IPS-18c (cell line): ENCODE results near the gene SMIM1.
"Not testable (repeated sequence)": the region's sequence is repeated elsewhere in the genome, so short reads cannot be mapped to it uniquely, and the experiment has no call there.

ENCODE experiments used
- H3K4me3 ChIP-seq: 2 replicates; pipeline ENCODE4 v1.7.0; 2013; ENCODE audit warnings: low read depth, mild to moderate bottlenecking, low read length, moderate library complexity; ENCODE audit not compliant: insufficient read depth
- H3K9me3 ChIP-seq: one replicate; pipeline ENCODE4 v1.6.1; 2013; ENCODE audit warnings: mild to moderate bottlenecking, low read length, moderate library complexity; ENCODE audit not compliant: control insufficient read depth, insufficient read depth

SMIM1 gene

DNA sequence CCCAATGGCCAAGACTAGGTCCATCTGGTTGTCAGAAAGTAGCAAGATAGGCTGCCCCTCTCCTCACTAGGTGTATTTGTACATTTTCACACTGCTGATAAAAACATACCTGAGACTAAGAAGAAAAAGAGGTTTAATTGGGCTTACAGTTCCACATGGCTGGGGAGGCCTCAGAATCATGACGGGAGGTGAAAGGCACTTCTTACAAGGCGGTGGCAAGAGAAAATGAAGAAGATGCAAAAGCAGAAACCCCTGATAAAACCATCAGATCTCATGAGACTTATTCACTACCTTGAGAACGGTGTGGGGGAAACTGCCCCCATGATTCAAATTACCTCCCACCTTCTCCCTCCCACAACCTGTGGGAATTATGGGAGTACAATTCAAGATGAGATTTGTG, 28.2 kb downstream of the SMIM1 start:
- H3K9me3 ChIP-seq, H3K4me3 ChIP-seq: not testable (repeated sequence)

GRCh38 chr1:3803905-3804626, 31.5 kb downstream of the SMIM1 start:
- Histone ChIP-seq H3K9me3 (peaks cover 7% of the 10 kb centered on the region), H3K4me3 (no peak overlapping the region)

- not testable (repeated sequence) for H3K4me3 ChIP-seq, H3K9me3 ChIP-seq
Measured at GRCh38 chr1:3804627-3804944, 32.0 kb downstream of the SMIM1 start.

DNA sequence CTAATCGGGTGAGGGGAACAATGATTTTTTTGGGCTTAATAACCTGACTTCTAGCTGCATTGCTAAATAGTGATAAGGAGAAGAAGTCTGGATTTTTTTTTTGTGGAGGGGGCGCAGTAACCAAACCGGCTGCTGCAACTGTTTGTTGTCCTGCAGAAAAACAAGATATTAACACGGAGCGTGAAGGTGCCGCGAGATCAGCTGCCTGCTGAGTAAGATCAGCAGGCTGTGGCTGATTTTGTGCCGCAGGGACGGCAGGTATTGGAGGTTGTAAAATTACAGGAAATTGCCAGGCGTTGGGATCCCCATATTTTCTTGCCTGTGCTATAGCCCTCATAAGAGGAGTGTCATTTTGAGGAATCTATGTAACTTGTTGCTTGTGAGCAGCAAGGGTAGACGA, 32.5 kb downstream of the SMIM1 start:
- H3K4me3 ChIP-seq, result no peak overlapping the region

GRCh38 chr1:3807769-3808168, 35.2 kb downstream of the SMIM1 start:
- peaks cover 7% of the 10 kb centered on the region for H3K9me3 ChIP-seq
- no peak overlapping the region; the same call in 1 of the 2 replicates for H3K4me3 ChIP-seq

More for the DNA sequence above, 32.5 kb downstream of the SMIM1 start:
- peaks cover 7% of the 10 kb centered on the region for H3K9me3 ChIP-seq

- Histone ChIP-seq H3K9me3 (peaks cover 7% of the 10 kb centered on the region), H3K4me3 (no peak overlapping the region)
Measured at GRCh38 chr1:3809680-3810079, 37.1 kb downstream of the SMIM1 start.

DNA sequence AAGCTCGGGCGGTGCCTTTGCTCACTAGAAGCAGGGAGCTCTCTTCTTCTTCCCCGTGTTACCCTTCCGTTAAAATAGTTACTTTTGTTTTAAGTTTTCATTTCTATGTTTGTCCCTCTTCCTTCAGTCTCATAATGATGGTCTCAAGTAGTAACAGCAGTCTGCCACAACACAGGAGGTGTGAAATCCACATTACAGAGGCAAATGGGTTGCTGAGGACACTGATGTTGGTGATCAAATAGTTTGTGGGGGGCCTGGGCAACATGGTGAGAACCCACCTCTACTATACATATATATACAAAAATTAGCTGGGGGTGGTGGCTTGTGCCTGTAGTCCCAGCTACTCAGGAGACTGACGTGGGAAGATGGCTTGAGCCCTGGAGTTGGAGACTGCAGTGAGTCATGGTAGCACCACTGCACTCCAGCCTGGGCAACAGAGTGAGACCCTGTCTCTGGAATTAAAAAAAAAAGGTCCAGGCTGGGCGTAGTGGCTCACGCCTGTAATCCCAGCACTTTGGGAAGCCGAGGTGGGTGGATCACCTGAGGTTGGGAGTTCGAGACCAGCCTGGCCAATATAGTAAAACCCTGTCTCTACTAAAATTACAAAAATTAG, 37.7 kb downstream of the SMIM1 start:
- not testable (repeated sequence) for H3K9me3 ChIP-seq, H3K4me3 ChIP-seq

DNA sequence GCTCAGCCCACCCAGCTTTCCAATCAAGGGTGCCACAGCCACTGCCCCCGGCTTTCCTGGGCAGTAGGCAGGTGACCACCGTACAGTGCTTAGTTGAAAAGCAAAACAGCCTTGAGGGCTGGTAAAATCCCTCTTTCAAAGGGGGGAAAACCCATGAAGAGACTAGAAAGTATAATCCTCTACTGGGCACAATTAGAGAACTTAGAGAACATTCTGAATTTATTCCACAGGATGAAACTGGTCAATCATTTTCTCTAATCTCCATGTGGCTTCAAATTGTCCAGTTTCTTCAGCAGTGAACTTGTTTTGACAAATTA, 39.0 kb downstream of the SMIM1 start:
- peaks cover 5% of the 10 kb centered on the region for H3K9me3 ChIP-seq
- H3K4me3 ChIP-seq, result no peak overlapping the region

GRCh38 chr1:3814065-3814464, 41.5 kb downstream of the SMIM1 start:
- H3K9me3 ChIP-seq, result no peaks in the 10 kb centered on the region
- no peak overlapping the region for H3K4me3 ChIP-seq

GRCh38 chr1:3814771-3815561, 42.4 kb downstream of the SMIM1 start:
- H3K4me3 ChIP-seq, result no peak overlapping the region

DNA sequence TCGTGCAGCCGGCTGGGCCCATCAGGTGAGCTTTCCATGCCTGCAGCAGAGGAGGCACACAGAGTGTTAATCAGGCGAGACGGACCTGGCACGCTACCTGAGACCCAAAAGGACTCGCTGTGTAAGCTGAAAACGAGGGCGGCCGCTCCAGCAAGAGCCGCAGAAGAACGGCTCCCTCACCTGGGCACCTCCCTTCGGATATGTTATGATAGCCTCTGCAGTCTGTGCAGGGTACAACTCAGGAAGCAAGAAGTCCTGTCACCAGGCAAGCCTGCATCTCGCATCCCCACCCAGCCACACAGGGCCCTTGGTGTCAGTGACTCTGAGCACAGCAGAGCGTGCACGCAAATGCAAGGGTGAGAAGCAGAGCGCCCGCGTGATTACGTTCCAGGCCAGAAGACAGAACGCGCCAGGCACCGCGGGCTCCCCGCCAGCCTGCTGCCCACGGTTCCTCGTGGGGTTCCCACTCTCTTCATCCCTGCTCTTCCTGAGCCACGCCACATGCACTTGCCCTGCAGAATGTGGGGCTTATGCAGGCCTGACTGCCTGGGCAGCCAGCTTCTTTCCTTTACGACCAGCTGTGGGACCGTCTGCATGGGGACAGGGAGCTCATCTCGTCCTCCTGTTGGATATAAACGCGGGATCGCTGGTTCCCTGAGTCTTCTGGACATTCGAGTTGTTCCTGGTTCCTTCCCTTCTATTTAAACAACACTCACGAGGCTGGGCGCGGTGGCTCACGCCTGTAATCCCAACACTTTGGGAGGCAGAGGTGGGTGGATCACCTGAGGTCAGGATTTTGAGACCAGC, 44.0 kb downstream of the SMIM1 start:
- Histone ChIP-seq H3K4me3 (no peak overlapping the region), H3K9me3 (no peaks in the 10 kb centered on the region)

More at GRCh38 chr1:3814771-3815561, 42.4 kb downstream of the SMIM1 start:
- no peaks in the 10 kb centered on the region for H3K9me3 ChIP-seq

- Histone ChIP-seq H3K9me3 (no peaks in the 10 kb centered on the region), H3K4me3 (no peak overlapping the region)
Measured at GRCh38 chr1:3817138-3817740, 44.7 kb downstream of the SMIM1 start.

DNA sequence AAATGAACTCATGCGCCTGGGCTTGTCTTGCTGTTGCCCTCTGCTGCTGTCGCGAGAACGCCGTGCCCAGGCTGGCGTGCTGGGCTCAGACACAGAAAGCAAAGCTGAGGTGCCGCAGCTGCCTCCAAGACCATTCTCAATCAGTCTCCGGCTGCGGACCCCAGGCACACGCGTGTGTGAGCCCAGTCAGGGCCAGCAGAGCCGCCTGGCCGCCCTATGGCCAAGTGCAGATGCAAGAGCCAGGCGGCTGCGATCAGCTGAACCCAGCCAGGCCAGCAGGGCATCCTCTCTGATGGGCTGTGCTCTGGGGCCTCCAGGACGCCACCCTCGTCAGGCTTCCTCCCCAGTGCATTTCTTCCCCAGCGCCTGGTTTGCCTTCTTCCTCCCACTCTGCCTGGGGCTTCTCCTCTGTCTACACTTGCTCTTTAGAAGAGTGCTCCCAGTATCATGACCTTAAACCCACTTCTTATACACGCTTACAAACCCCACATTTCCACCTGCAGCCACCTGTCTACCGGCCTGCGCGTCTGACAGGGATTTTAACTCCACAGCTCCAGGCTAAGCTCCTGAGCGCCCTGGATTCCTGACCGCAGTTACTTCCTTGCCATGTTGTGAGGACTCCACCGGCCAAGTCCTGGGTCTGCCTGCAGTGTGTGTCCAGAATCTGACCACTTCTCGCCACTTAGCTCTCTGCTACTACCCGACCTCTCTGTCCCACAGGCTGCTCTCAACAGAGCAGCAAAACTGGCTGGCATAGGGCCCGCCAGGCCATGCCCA, 45.5 kb downstream of the SMIM1 start:
- H3K4me3 ChIP-seq, result no peak overlapping the region
- H3K9me3 ChIP-seq, result no peaks in the 10 kb centered on the region

GRCh38 chr1:3819771-3820200, 47.2 kb downstream of the SMIM1 start:
- H3K9me3 ChIP-seq, result no peaks in the 10 kb centered on the region
- no peak overlapping the region for H3K4me3 ChIP-seq

DNA sequence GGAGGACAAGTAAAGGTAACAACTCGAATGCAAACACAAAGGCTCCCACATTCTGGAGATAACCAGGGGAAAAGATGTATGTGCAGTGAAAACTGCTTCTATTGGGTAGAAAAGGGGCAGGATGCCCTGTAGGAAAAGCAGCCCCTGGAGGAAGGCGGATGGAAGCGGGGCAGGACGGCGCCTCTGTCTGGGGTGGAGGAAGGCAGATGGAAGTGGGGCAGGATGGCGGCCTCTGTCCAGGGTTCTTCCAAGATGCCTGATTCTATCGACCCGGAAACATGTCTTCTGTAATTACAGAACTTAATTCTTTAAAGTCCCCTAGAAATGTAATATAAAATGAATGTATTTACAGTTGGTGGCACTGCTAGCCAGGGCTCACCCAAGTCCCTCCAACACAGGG, 47.8 kb downstream of the SMIM1 start:
- no peak overlapping the region for H3K4me3 ChIP-seq
- no peaks in the 10 kb centered on the region for H3K9me3 ChIP-seq

DNA sequence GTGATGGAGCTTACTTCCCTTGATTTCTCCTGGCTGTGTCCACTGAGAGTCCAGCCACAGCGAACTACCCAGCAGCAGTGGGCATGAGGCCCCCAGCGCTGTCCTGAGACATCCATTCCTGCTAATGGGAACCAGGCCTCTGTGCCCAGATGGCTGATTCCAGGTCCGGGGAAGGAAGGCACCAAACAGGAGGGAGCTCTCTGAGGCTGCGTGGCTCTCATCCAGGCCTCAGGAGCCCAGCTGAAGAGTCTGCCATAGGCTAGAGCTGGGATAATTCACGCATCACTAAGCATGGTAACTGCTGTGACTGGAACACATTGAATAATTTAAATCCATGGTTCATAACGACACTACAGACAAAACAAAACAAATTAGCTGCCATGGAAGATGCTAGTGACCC, 48.5 kb downstream of the SMIM1 start:
- Histone ChIP-seq H3K4me3 (no peak overlapping the region), H3K9me3 (no peaks in the 10 kb centered on the region)

- no peaks in the 10 kb centered on the region for H3K9me3 ChIP-seq
- H3K4me3 ChIP-seq, result no peak overlapping the region
Measured at GRCh38 chr1:3821447-3821846, 48.9 kb downstream of the SMIM1 start.
